Measurements from ENCODE around the gene PIK3CA.
"Not testable (repeated sequence)": the region's sequence is repeated elsewhere in the genome, so short reads cannot be mapped to it uniquely, and the experiment has no call there.

Gene PIK3CA

GRCh38 chr3:179236669-179237301 is 88.6 kb downstream of the PIK3CA start:
- no peaks in the 10 kb centered on the region for H3K9me3 ChIP-seq (ENCODE audit: control insufficient read depth in 2 of 2, low read length in 2 of 2)
- no peak overlapping the region for H3K4me3 ChIP-seq (ENCODE audit: low read length in 2 of 2)
- H3K27ac ChIP-seq (ENCODE audit: low read length) = no peak overlapping the region
- no peak overlapping the region for H3K9ac ChIP-seq (ENCODE audit: low read length in 2 of 2)
- H3K27me3 ChIP-seq (ENCODE audit: control insufficient read depth in 1 of 2, insufficient read depth in 2 of 2, low read length in 2 of 2) = no peaks in the 10 kb centered on the region
- H3K4me1 ChIP-seq (ENCODE audit: control insufficient read depth, insufficient read depth, low read length) = no peaks in the 10 kb centered on the region
- H3K36me3 ChIP-seq (ENCODE audit: control insufficient read depth in 2 of 2, insufficient read depth in 2 of 2, low read length in 2 of 2) = peaks cover 3 to 4% of the 10 kb centered on the region in 2 donors

- not testable (repeated sequence) for H3K9me3 ChIP-seq (ENCODE audit: control insufficient read depth in 2 of 2, low read length in 2 of 2); H3K9ac ChIP-seq (ENCODE audit: low read length in 2 of 2); H3K27ac ChIP-seq (ENCODE audit: low read length); H3K4me3 ChIP-seq (ENCODE audit: low read length in 2 of 2); H3K4me1 ChIP-seq (ENCODE audit: control insufficient read depth, insufficient read depth, low read length); H3K27me3 ChIP-seq (ENCODE audit: control insufficient read depth in 1 of 2, insufficient read depth in 2 of 2, low read length in 2 of 2); H3K36me3 ChIP-seq (ENCODE audit: control insufficient read depth in 2 of 2, insufficient read depth in 2 of 2, low read length in 2 of 2)
Observed at GRCh38 chr3:179240299-179240698, 92.1 kb downstream of the PIK3CA start.

GRCh38 chr3:179242859-179243258 is 94.7 kb downstream of the PIK3CA start:
- H3K27ac ChIP-seq (ENCODE audit: low read length); H3K4me1 ChIP-seq (ENCODE audit: control insufficient read depth, insufficient read depth, low read length); H3K27me3 ChIP-seq (ENCODE audit: control insufficient read depth in 1 of 2, insufficient read depth in 2 of 2, low read length in 2 of 2); H3K4me3 ChIP-seq (ENCODE audit: low read length in 2 of 2); H3K9ac ChIP-seq (ENCODE audit: low read length in 2 of 2); H3K9me3 ChIP-seq (ENCODE audit: control insufficient read depth in 2 of 2, low read length in 2 of 2); H3K36me3 ChIP-seq (ENCODE audit: control insufficient read depth in 2 of 2, insufficient read depth in 2 of 2, low read length in 2 of 2): not testable (repeated sequence)

GRCh38 chr3:179244878-179245277 is 96.7 kb downstream of the PIK3CA start:
- Histone ChIP-seq H3K9me3 (ENCODE audit: control insufficient read depth in 2 of 2, low read length in 2 of 2) (no peaks in the 10 kb centered on the region), H3K36me3 (ENCODE audit: control insufficient read depth in 2 of 2, insufficient read depth in 2 of 2, low read length in 2 of 2) (peaks cover 0 to 2% of the 10 kb centered on the region in 2 donors), H3K27me3 (ENCODE audit: control insufficient read depth in 1 of 2, insufficient read depth in 2 of 2, low read length in 2 of 2) (no peaks in the 10 kb centered on the region), H3K4me1 (ENCODE audit: control insufficient read depth, insufficient read depth, low read length) (no peaks in the 10 kb centered on the region), H3K9ac (ENCODE audit: low read length in 2 of 2) (no peak overlapping the region), H3K4me3 (ENCODE audit: low read length in 2 of 2) (no peak overlapping the region), H3K27ac (ENCODE audit: low read length) (no peak overlapping the region)

- Histone ChIP-seq H3K27ac (ENCODE audit: low read length) (no peak overlapping the region), H3K9ac (ENCODE audit: low read length in 2 of 2) (no peak overlapping the region), H3K9me3 (ENCODE audit: control insufficient read depth in 2 of 2, low read length in 2 of 2) (no peaks in the 10 kb centered on the region), H3K4me1 (ENCODE audit: control insufficient read depth, insufficient read depth, low read length) (no peaks in the 10 kb centered on the region), H3K36me3 (ENCODE audit: control insufficient read depth in 2 of 2, insufficient read depth in 2 of 2, low read length in 2 of 2) (peaks cover 3 to 8% of the 10 kb centered on the region in 2 donors), H3K27me3 (ENCODE audit: control insufficient read depth in 1 of 2, insufficient read depth in 2 of 2, low read length in 2 of 2) (no peaks in the 10 kb centered on the region), H3K4me3 (ENCODE audit: low read length in 2 of 2) (no peak overlapping the region)
Observed at GRCh38 chr3:179247289-179248015, 99.3 kb downstream of the PIK3CA start.

- no peaks in the 10 kb centered on the region for H3K9me3 ChIP-seq (ENCODE audit: control insufficient read depth in 2 of 2, low read length in 2 of 2)
- H3K36me3 ChIP-seq (ENCODE audit: control insufficient read depth in 2 of 2, insufficient read depth in 2 of 2, low read length in 2 of 2) = peaks cover 3 to 8% of the 10 kb centered on the region in 2 donors
- H3K4me1 ChIP-seq (ENCODE audit: control insufficient read depth, insufficient read depth, low read length) = no peaks in the 10 kb centered on the region
- H3K9ac ChIP-seq (ENCODE audit: low read length in 2 of 2) = no peak within 1 kb of the TSS
- H3K27me3 ChIP-seq (ENCODE audit: control insufficient read depth in 1 of 2, insufficient read depth in 2 of 2, low read length in 2 of 2) = no peaks in the 10 kb centered on the region
- H3K27ac ChIP-seq (ENCODE audit: low read length) = no peak within 1 kb of the TSS
- H3K4me3 ChIP-seq (ENCODE audit: low read length in 2 of 2) = no peak within 1 kb of the TSS
Observed at GRCh38 chr3:179250803-179251476, 102.8 kb downstream of the PIK3CA start, which contains the start of gene KCNMB3. Gene KCNMB3 (minus strand): TSS chr3:179251114. CDS start chr3:179250990, 124 bp downstream.

GRCh38 chr3:179256813-179257212 is 108.7 kb downstream of the PIK3CA start:
- no peak overlapping the region for H3K27ac ChIP-seq (ENCODE audit: low read length)
- no peaks in the 10 kb centered on the region for H3K36me3 ChIP-seq (ENCODE audit: control insufficient read depth in 2 of 2, insufficient read depth in 2 of 2, low read length in 2 of 2)
- no peaks in the 10 kb centered on the region for H3K4me1 ChIP-seq (ENCODE audit: control insufficient read depth, insufficient read depth, low read length)
- H3K9me3 ChIP-seq (ENCODE audit: control insufficient read depth in 2 of 2, low read length in 2 of 2) = peaks cover 0 to 6% of the 10 kb centered on the region in 2 donors
- H3K27me3 ChIP-seq (ENCODE audit: control insufficient read depth in 1 of 2, insufficient read depth in 2 of 2, low read length in 2 of 2) = no peaks in the 10 kb centered on the region
- no peak overlapping the region for H3K9ac ChIP-seq (ENCODE audit: low read length in 2 of 2)
- no peak overlapping the region for H3K4me3 ChIP-seq (ENCODE audit: low read length in 2 of 2)

GRCh38 chr3:179257742-179258141 is 109.6 kb downstream of the PIK3CA start:
- H3K9me3 ChIP-seq (ENCODE audit: control insufficient read depth in 2 of 2, low read length in 2 of 2); H3K4me3 ChIP-seq (ENCODE audit: low read length in 2 of 2); H3K9ac ChIP-seq (ENCODE audit: low read length in 2 of 2); H3K4me1 ChIP-seq (ENCODE audit: control insufficient read depth, insufficient read depth, low read length); H3K36me3 ChIP-seq (ENCODE audit: control insufficient read depth in 2 of 2, insufficient read depth in 2 of 2, low read length in 2 of 2); H3K27ac ChIP-seq (ENCODE audit: low read length); H3K27me3 ChIP-seq (ENCODE audit: control insufficient read depth in 1 of 2, insufficient read depth in 2 of 2, low read length in 2 of 2): not testable (repeated sequence)

GRCh38 chr3:179258820-179259219 is 110.7 kb downstream of the PIK3CA start:
- no peaks in the 10 kb centered on the region for H3K4me1 ChIP-seq (ENCODE audit: control insufficient read depth, insufficient read depth, low read length)
- H3K9me3 ChIP-seq (ENCODE audit: control insufficient read depth in 2 of 2, low read length in 2 of 2) = peaks cover 0 to 6% of the 10 kb centered on the region in 2 donors
- no peak overlapping the region for H3K9ac ChIP-seq (ENCODE audit: low read length in 2 of 2)

GRCh38 chr3:179259959-179260756 is 112.0 kb downstream of the PIK3CA start:
- H3K4me1 ChIP-seq (ENCODE audit: control insufficient read depth, insufficient read depth, low read length); H3K36me3 ChIP-seq (ENCODE audit: control insufficient read depth in 2 of 2, insufficient read depth in 2 of 2, low read length in 2 of 2); H3K9ac ChIP-seq (ENCODE audit: low read length in 2 of 2); H3K27me3 ChIP-seq (ENCODE audit: control insufficient read depth in 1 of 2, insufficient read depth in 2 of 2, low read length in 2 of 2); H3K9me3 ChIP-seq (ENCODE audit: control insufficient read depth in 2 of 2, low read length in 2 of 2); H3K27ac ChIP-seq (ENCODE audit: low read length): not testable (repeated sequence)
- peak overlapping the region; percentile 74 to 77 for H3K4me3 ChIP-seq (ENCODE audit: low read length in 2 of 2)

More at GRCh38 chr3:179258820-179259219, 110.7 kb downstream of the PIK3CA start:
- Histone ChIP-seq H3K4me3 (ENCODE audit: low read length in 2 of 2) (no peak overlapping the region), H3K36me3 (ENCODE audit: control insufficient read depth in 2 of 2, insufficient read depth in 2 of 2, low read length in 2 of 2) (no peaks in the 10 kb centered on the region), H3K27ac (ENCODE audit: low read length) (no peak overlapping the region), H3K27me3 (ENCODE audit: control insufficient read depth in 1 of 2, insufficient read depth in 2 of 2, low read length in 2 of 2) (no peaks in the 10 kb centered on the region)
